ENCODE data around the gene ZMAT5. TPM values are rescaled to one million over a fixed set of nuclear protein-coding genes. Genes with fewer than 3 reads are reported as not detected.

ZMAT5 gene
- polyA plus RNA-seq, 3 donors = 27.1 to 79.4 (median 59.3) TPM

GRCh38 chr22:29787371-29787980 lies 20.7 kb upstream of the ZMAT5 start:
- DNase-seq = no peak
- Histone ChIP-seq H3K36me3 (replicated peaks in 1 of 2; ENCODE audit: control insufficient read depth in 1 of 2, insufficient read depth in 2 of 2, low read length in 2 of 2) (peaks cover 48 to 57% of the 10 kb centered on the region in 2 donors), H3K4me1 (ENCODE audit: control insufficient read depth in 1 of 2, insufficient read depth in 2 of 2, low read length in 2 of 2) (no peaks in the 10 kb centered on the region), H4K20me1 (ENCODE audit: insufficient read depth, low read length) (no peaks in the 10 kb centered on the region), H3K4me2 (replicated peaks; ENCODE audit: extremely low read depth, low read length, poor library complexity, severe bottlenecking) (no peak overlapping the region), H3K4me3 (replicated peaks in 1 of 3; ENCODE audit: low read depth in 2 of 3, low read length in 3 of 3) (no peak overlapping the region), H3K9ac (ENCODE audit: insufficient read depth, low read length, poor library complexity, severe bottlenecking) (no peak overlapping the region), H3K27me3 (ENCODE audit: control insufficient read depth in 2 of 2, insufficient read depth in 2 of 2, low read length in 2 of 2) (no peaks in the 10 kb centered on the region), H2AFZ (ENCODE audit: insufficient read depth, low read depth, low read length, poor library complexity, severe bottlenecking) (no peak overlapping the region), H3K79me2 (ENCODE audit: insufficient read depth, low read length) (no peaks in the 10 kb centered on the region), H3K27ac (ENCODE audit: low read depth in 1 of 2, low read length in 2 of 2) (peak overlapping the region in 1 of 2 donors; percentile 3), H3K9me3 (replicated peaks in 1 of 2; ENCODE audit: control insufficient read depth in 1 of 2, insufficient read depth in 1 of 2, low read length in 2 of 2) (no peaks in the 10 kb centered on the region)
- intact Hi-C loops (cut with micrococcal nuclease) = no loop called here
- Mint-ChIP-seq H3K9me3 (peaks cover 0 to 2% (median 0%) of the 10 kb centered on the region in 7 donors), H3K27me3 (ENCODE audit: low read depth in 3 of 3) (peaks cover 0 to 2% (median 0%) of the 10 kb centered on the region in 3 donors), H3K4me3 (no peak overlapping the region), H3K36me3 (peaks cover 55 to 59% of the 10 kb centered on the region in 2 donors), H3K27ac (peak overlapping the region in 3 of 7 donors; percentile 5 to 30 (median 24)), H3K4me1 (no peaks in the 10 kb centered on the region)
- no peak for TF ChIP-seq CTCF (IDR thresholded peaks at IDR 0.05)
- 92% methylated on average over 8 of the region's 9 CpGs for WGBS (ENCODE audit: insufficient coverage)

GRCh38 chr22:29786031-29786430 lies 19.2 kb upstream of the ZMAT5 start:
- Histone ChIP-seq H3K79me2 (ENCODE audit: insufficient read depth, low read length) (no peaks in the 10 kb centered on the region), H3K9ac (ENCODE audit: insufficient read depth, low read length, poor library complexity, severe bottlenecking) (no peak overlapping the region), H3K27me3 (ENCODE audit: control insufficient read depth in 2 of 2, insufficient read depth in 2 of 2, low read length in 2 of 2) (no peaks in the 10 kb centered on the region), H3K27ac (ENCODE audit: low read depth in 1 of 2, low read length in 2 of 2) (no peak overlapping the region), H3K4me2 (replicated peaks; ENCODE audit: extremely low read depth, low read length, poor library complexity, severe bottlenecking) (no peak overlapping the region), H3K4me3 (replicated peaks in 1 of 3; ENCODE audit: low read depth in 2 of 3, low read length in 3 of 3) (no peak overlapping the region), H3K36me3 (replicated peaks in 1 of 2; ENCODE audit: control insufficient read depth in 1 of 2, insufficient read depth in 2 of 2, low read length in 2 of 2) (peaks cover 35 to 43% of the 10 kb centered on the region in 2 donors), H2AFZ (ENCODE audit: insufficient read depth, low read depth, low read length, poor library complexity, severe bottlenecking) (no peak overlapping the region), H3K9me3 (replicated peaks in 1 of 2; ENCODE audit: control insufficient read depth in 1 of 2, insufficient read depth in 1 of 2, low read length in 2 of 2) (no peaks in the 10 kb centered on the region), H4K20me1 (ENCODE audit: insufficient read depth, low read length) (no peaks in the 10 kb centered on the region), H3K4me1 (ENCODE audit: control insufficient read depth in 1 of 2, insufficient read depth in 2 of 2, low read length in 2 of 2) (peaks cover 0 to 3% of the 10 kb centered on the region in 2 donors)
- no peak for TF ChIP-seq CTCF (IDR thresholded peaks at IDR 0.05)
- 91% methylated on average over 5 of the region's 5 CpGs for WGBS (ENCODE audit: insufficient coverage)
- no peaks in the 10 kb centered on the region for H3K9me3 Mint-ChIP-seq
- intact Hi-C loops (cut with micrococcal nuclease) = no loop called here
- peaks cover 0 to 2% (median 0%) of the 10 kb centered on the region in 3 donors for H3K27me3 Mint-ChIP-seq (ENCODE audit: low read depth in 3 of 3)
- H3K4me3 Mint-ChIP-seq = no peak overlapping the region
- peaks cover 5% of the 10 kb centered on the region for H3K4me1 Mint-ChIP-seq
- peaks cover 42 to 44% of the 10 kb centered on the region in 2 donors for H3K36me3 Mint-ChIP-seq
- no peak for DNase-seq
- no peak overlapping the region for H3K27ac Mint-ChIP-seq

Data from CD14-positive monocyte (primary cell).